Smooth muscle cell (in vitro differentiated cells): ENCODE data around the gene MSL3. TPM values are rescaled to one million over a fixed set of nuclear protein-coding genes. Genes with fewer than 3 reads are reported as not detected.

Source experiments
- DNase-seq: peaks from one replicate; lab custom pipeline; 2025; ENCODE audit not compliant: unreplicated experiment; lab: John Stamatoyannopoulos, UW
- H2AFZ ChIP-seq: fragments of 200-600 bp; sonication (generic); 2 replicates; pipeline ENCODE4 v1.6.0; 2016; ENCODE audit warnings: antibody characterized with exemption, low read depth, mild to moderate bottlenecking
- H3F3A ChIP-seq: fragments of 200-600 bp; sonication (generic); 2 replicates; pipeline ENCODE4 v1.6.0; 2017; ENCODE audit warnings: antibody characterized with exemption, low read depth
- H3K27ac ChIP-seq: fragments of 200-600 bp; sonication (generic); 2 replicates; pipeline ENCODE4 v1.5.1; 2016; ENCODE audit warnings: low read depth, mild to moderate bottlenecking
- H3K27me3 ChIP-seq: fragments of 200-600 bp; sonication (generic); 2 replicates; pipeline ENCODE4 v1.6.1; 2016; ENCODE audit warnings: low read depth, mild to moderate bottlenecking
- H3K36me3 ChIP-seq: fragments of 200-600 bp; sonication (generic); 2 replicates; pipeline ENCODE4 v1.5.1; 2016; ENCODE audit warnings: low read depth
- H3K4me1 ChIP-seq: fragments of 200-600 bp; sonication (generic); 2 replicates; pipeline ENCODE4 v1.5.1; 2016; ENCODE audit warnings: low read depth
- H3K4me2 ChIP-seq: fragments of 200-600 bp; sonication (generic); 2 replicates; pipeline ENCODE4 v1.6.0; 2016; ENCODE audit warnings: mild to moderate bottlenecking
- H3K4me3 ChIP-seq: fragments of 200-600 bp; sonication (generic); 2 replicates; pipeline ENCODE4 v1.5.1; 2016; ENCODE audit warnings: mild to moderate bottlenecking
- H3K79me2 ChIP-seq: fragments of 200-600 bp; sonication (generic); 2 replicates; pipeline ENCODE4 v1.6.0; 2016; ENCODE audit warnings: low read depth, mild to moderate bottlenecking
- H3K9ac ChIP-seq: fragments of 200-600 bp; sonication (generic); 2 replicates; pipeline ENCODE4 v1.6.0; 2016; ENCODE audit warnings: low read depth
- H3K9me3 ChIP-seq: fragments of 200-600 bp; sonication (generic); replicated peaks from 2 replicates; pipeline ENCODE4 v1.5.1; 2016; ENCODE audit warnings: low read depth
- H4K20me1 ChIP-seq: fragments of 200-600 bp; sonication (generic); 2 replicates; pipeline ENCODE4 v1.6.0; 2016; ENCODE audit warnings: low read depth
- CTCF ChIP-seq: fragments of 200-600 bp; sonication (generic); IDR thresholded peaks from 2 replicates; pipeline ENCODE4 v1.5.1; 2017; ENCODE audit warnings: borderline replicate concordance, mild to moderate bottlenecking, antibody characterized with exemption; ENCODE audit not compliant: insufficient read depth, poor library complexity, severe bottlenecking
- WGBS: methylation state at CpG from one replicate; pipeline ENCODE4 v1.1.7; 2016; ENCODE audit warnings: low lambda C conversion rate; 5-methylcytosine and 5-hydroxymethylcytosine counted together
- polyA plus RNA-seq: library from polyadenylated mRNA; unstranded; fragments of >200 nt; fragmentation: Nextera tagmentation; extraction: Ambion mirVana; gene quantifications from 2 replicates; pipeline ENCODE4 v1.2.1, GENCODE V29; 2016
- total RNA-seq: library from RNA; depleted of rRNA; stranded (reverse); fragments of >200 nt; gene quantifications from 2 replicates; pipeline ENCODE4 v1.2.3, GENCODE V29; 2014

The MSL3 gene
- total and polyA plus RNA-seq, 2 experiments from 2014 or later = 15.7 to 48.1 TPM

GRCh38 chrX:11740794-11741193, 17.2 kb upstream of the MSL3 start:
- Histone ChIP-seq H3K9ac (no peak overlapping the region), H3K79me2 (no peaks in the 10 kb centered on the region), H3F3A (no peaks in the 10 kb centered on the region), H2AFZ (no peak overlapping the region), H3K36me3 (no peaks in the 10 kb centered on the region), H3K9me3 (no peaks in the 10 kb centered on the region), H3K27me3 (no peaks in the 10 kb centered on the region), H3K27ac (no peak overlapping the region), H3K4me3 (no peak overlapping the region), H3K4me1 (no peaks in the 10 kb centered on the region), H4K20me1 (no peaks in the 10 kb centered on the region), H3K4me2 (no peak overlapping the region)
- WGBS = 67% methylated on average over 3 of the region's 3 CpGs
- no peak for TF ChIP-seq CTCF
- DNase-seq = no peak

GRCh38 chrX:11741574-11741973, 16.5 kb upstream of the MSL3 start:
- Histone ChIP-seq H2AFZ (no peak overlapping the region), H3K9ac (no peak overlapping the region), H3K4me2 (no peak overlapping the region), H3K27me3 (peaks cover 4% of the 10 kb centered on the region), H3K4me1 (no peaks in the 10 kb centered on the region), H3K27ac (no peak overlapping the region), H3K4me3 (no peak overlapping the region), H4K20me1 (no peaks in the 10 kb centered on the region), H3K36me3 (no peaks in the 10 kb centered on the region), H3K79me2 (no peaks in the 10 kb centered on the region), H3K9me3 (no peaks in the 10 kb centered on the region), H3F3A (no peaks in the 10 kb centered on the region)
- DNase-seq = no peak
- WGBS = 80% methylated on average over 2 of the region's 2 CpGs
- no peak for TF ChIP-seq CTCF

GRCh38 chrX:11745881-11746280, 12.2 kb upstream of the MSL3 start:
- DNase-seq = no peak
- H2AFZ ChIP-seq = no peak overlapping the region
- H3K36me3 ChIP-seq = no peaks in the 10 kb centered on the region
- WGBS = 59% methylated on average over 2 of the region's 2 CpGs
- no peaks in the 10 kb centered on the region for H3K9me3 ChIP-seq
- TF ChIP-seq CTCF = no peak
- H3K9ac ChIP-seq = no peak overlapping the region
- no peak overlapping the region for H3K27ac ChIP-seq
- H3K79me2 ChIP-seq = no peaks in the 10 kb centered on the region
- no peaks in the 10 kb centered on the region for H3K4me1 ChIP-seq
- no peaks in the 10 kb centered on the region for H3F3A ChIP-seq
- H3K4me3 ChIP-seq = no peak overlapping the region
- no peak overlapping the region for H3K4me2 ChIP-seq
- H4K20me1 ChIP-seq = no peaks in the 10 kb centered on the region
- H3K27me3 ChIP-seq = peaks cover 6% of the 10 kb centered on the region

- H3K79me2 ChIP-seq = no peaks in the 10 kb centered on the region
- H3K4me2 ChIP-seq = no peak overlapping the region
- no peak for DNase-seq
- H3K27ac ChIP-seq = no peak overlapping the region
- H2AFZ ChIP-seq = no peak overlapping the region
- H4K20me1 ChIP-seq = no peaks in the 10 kb centered on the region
- no peak for TF ChIP-seq CTCF
- H3F3A ChIP-seq = no peaks in the 10 kb centered on the region
- H3K36me3 ChIP-seq = no peaks in the 10 kb centered on the region
- H3K4me3 ChIP-seq = no peak overlapping the region
- no peaks in the 10 kb centered on the region for H3K4me1 ChIP-seq
- H3K9me3 ChIP-seq = no peaks in the 10 kb centered on the region
- H3K9ac ChIP-seq = no peak overlapping the region
- peaks cover 6% of the 10 kb centered on the region for H3K27me3 ChIP-seq
- WGBS = 45% methylated on average over 4 of the region's 4 CpGs
Measured at GRCh38 chrX:11750046-11750445, 8.0 kb upstream of the MSL3 start.
